Pancreas (tissue), 10 donors: Measurements from ENCODE around the gene MPDU1. TPM values are rescaled to one million over a fixed set of nuclear protein-coding genes. Genes with fewer than 3 reads are reported as not detected.
"Not testable (repeated sequence)": the region's sequence is repeated elsewhere in the genome, so short reads cannot be mapped to it uniquely, and the experiment has no call there.

ENCODE experiments used
- ATAC-seq, 4 donors: fragments of 200-7000 bp; cut with Tn5 transposase; one replicate each; pipeline versions ENCODE4 v1.8.0 to v1.9.1; 2020; ENCODE audit warnings: mild to moderate bottlenecking in 4 of 4, moderate library complexity in 4 of 4
- DNase-seq, 6 donors: peaks; one replicate each; pipeline ENCODE4 v3.0.0-alpha.2; 2020
- FAIRE-seq: peaks from 2 replicates; lab custom pipeline; 2012; peaks lifted over from hg19 to GRCh38; lab: Jason Lieb, UNC
- H3K27ac ChIP-seq, 4 donors: fragments of 200-600 bp; sonication (generic); 1 replicate in 3 of 4; 2 replicates in 1 of 4; pipeline versions ENCODE4 v1.5.0 to v1.8.0; 2020
- H3K27me3 ChIP-seq, 4 donors: fragments of 200-600 bp; one replicate each; pipeline ENCODE4 v1.8.0; 2021
- H3K36me3 ChIP-seq, 3 donors: fragments of 200-600 bp; sonication (generic) in 1 of 3; one replicate each; pipeline versions ENCODE4 v1.5.0 to v1.8.0; 2020 to 2021
- H3K4me1 ChIP-seq, 3 donors: fragments of 200-600 bp; one replicate each; pipeline ENCODE4 v1.8.0; 2021
- H3K4me3 ChIP-seq, 4 donors: fragments of 200-600 bp; sonication (generic) in 2 of 4; one replicate each; pipeline versions ENCODE4 v1.5.0 to v1.8.0; 2020 to 2021
- H3K9me3 ChIP-seq, 4 donors: fragments of 200-600 bp; one replicate each; pipeline ENCODE4 v1.8.0; 2021
- WGBS, 2 donors: extraction: QIAGEN DNeasy Blood & Tissue Kit; methylation state at CpG; one replicate each; pipeline ENCODE4 v1.1.7; 2013; 5-methylcytosine and 5-hydroxymethylcytosine counted together
- intact Hi-C, 3 donors: fragments of 100-400 bp; cut with DNase I; formaldehyde crosslinking; loops; one replicate each; pipeline versions ENCODE4 v1.11.1 to v1.14.2; 2022
- polyA plus RNA-seq, 2 donors: library from polyadenylated mRNA; stranded (reverse); fragments of 200-250 nt; gene quantifications; one replicate each; pipeline ENCODE4 v1.2.3, GENCODE V29; 2013
- total RNA-seq, 6 donors: library from RNA; stranded (reverse); fragmentation: NEBNext Ultra II Directional in 4 of 6; extraction: Animal tissue kit (Norgen Biotek cat#: 25700) in 4 of 6; gene quantifications; one replicate each; pipeline versions ENCODE4 v1.2.1 to v1.2.4, GENCODE V29; 2021 to 2023
- TF ChIP-seq, protein P1 (sequence below), 4 donors: fragments of 200-600 bp; sonication (generic) in 3 of 4; IDR thresholded peaks; one replicate each; pipeline versions ENCODE4 v1.5.0 to v1.8.0; 2021; ENCODE audit warnings: antibody characterized with exemption in 4 of 4
- donor health status: healthy with polysubstance abuse.
- donor health status: DM: no; HTN: no; CAD: no; lungs with moderate emphysema.
- donor health status: DM: no; HTN: no; CAD: no.
- donor health status: control.
- donor health status: control.
- donor health status: Bipolar disorder and iron deficiency.
- donor health status: DM: yes; HTN: yes; CAD: no.
- donor health status: DM: no; HTN: no; CAD: no.
- donor health status: DM: no; HTN: no; CAD: no.
- donor health status: DM: yes; HTN: yes; CAD: no.

MPDU1 gene
- total and polyA plus RNA-seq, 8 donors = 12.3 to 48.2 (median 20.7) TPM

DNA sequence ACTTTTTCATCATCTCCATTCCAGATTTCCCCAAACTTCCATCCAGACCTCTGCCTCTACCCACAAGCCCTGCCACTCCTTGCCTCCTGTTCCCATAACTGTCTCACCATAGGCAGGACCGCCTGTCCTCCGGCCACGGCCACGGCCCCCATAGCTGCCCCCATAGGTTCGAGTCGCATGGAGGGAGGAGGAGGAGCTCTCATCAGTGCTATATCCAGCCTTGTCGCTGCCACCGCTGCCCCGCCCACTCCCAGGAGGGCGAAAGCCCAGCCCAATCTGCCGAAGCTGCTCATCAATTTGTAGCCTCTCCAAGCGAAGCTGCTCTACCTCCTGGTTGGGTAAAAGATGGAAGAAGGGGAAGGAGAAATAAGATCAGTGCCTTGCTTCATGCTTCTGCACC lies 9.6 kb downstream of the MPDU1 start:
- FAIRE-seq (no peak), DNase-seq (no peak), ATAC-seq (no peak)
- Histone ChIP-seq H3K4me1 (peaks cover 0 to 3% (median 0%) of the 10 kb centered on the region in 3 donors), H3K4me3 (no peak overlapping the region), H3K27me3 (no peaks in the 10 kb centered on the region), H3K9me3 (no peaks in the 10 kb centered on the region), H3K27ac (no peak overlapping the region), H3K36me3 (peaks cover 0 to 62% (median 21%) of the 10 kb centered on the region in 3 donors)
- TF ChIP-seq, protein P1, sequence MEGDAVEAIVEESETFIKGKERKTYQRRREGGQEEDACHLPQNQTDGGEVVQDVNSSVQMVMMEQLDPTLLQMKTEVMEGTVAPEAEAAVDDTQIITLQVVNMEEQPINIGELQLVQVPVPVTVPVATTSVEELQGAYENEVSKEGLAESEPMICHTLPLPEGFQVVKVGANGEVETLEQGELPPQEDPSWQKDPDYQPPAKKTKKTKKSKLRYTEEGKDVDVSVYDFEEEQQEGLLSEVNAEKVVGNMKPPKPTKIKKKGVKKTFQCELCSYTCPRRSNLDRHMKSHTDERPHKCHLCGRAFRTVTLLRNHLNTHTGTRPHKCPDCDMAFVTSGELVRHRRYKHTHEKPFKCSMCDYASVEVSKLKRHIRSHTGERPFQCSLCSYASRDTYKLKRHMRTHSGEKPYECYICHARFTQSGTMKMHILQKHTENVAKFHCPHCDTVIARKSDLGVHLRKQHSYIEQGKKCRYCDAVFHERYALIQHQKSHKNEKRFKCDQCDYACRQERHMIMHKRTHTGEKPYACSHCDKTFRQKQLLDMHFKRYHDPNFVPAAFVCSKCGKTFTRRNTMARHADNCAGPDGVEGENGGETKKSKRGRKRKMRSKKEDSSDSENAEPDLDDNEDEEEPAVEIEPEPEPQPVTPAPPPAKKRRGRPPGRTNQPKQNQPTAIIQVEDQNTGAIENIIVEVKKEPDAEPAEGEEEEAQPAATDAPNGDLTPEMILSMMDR (IDR thresholded peaks at IDR 0.05) = no peak
- intact Hi-C loops = no loop called here
- 85 to 91% methylated on average over 12 of the region's 12 CpGs for WGBS, 2 donors

DNA sequence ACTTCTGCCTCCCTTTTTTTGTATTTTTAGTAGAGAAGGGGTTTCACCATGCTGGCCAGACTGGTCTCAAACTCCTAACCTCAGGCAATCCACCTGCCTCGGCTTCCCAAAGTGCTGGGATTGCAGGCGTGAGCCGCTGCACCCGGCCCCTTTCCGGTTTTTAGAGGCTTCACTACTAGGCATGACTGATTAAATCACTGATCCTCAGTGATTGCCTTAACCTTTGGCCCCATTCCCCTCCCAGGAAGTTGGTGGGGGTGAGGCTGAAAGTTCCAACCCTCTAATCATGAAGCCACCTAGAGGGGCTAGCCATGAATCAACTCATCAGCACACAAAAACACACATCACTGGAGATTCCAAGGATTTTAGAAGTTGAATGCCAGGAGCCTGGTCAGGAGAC lies 13.9 kb downstream of the MPDU1 start:
- H3K27ac ChIP-seq, H3K4me1 ChIP-seq, ATAC-seq, DNase-seq, H3K4me3 ChIP-seq, H3K27me3 ChIP-seq, H3K9me3 ChIP-seq, intact Hi-C loops: not testable (repeated sequence)
- peaks cover 0 to 89% (median 51%) of the 10 kb centered on the region in 3 donors for H3K36me3 ChIP-seq
- WGBS, 2 donors = 76% methylated on average over 5 of the region's 5 CpGs
- peak; percentile 56 for FAIRE-seq

DNA sequence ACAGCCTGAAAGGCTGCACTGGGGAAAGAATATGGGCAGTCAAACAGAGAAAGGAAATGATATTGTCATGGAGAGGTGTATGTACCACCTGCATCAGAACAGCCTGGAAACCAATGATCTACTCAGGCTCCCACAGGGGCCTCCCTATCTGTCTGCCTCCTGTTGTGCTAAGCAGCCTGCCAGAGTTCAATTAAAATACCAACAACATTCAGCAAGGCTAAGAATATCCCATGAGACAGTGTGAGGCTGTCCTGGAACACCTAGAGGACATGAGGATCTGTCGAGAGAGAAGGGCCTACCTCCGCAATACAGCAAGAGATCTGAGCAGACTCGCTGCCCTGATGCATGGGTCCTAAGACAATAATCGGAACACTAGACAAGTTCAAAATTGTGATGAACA lies 22.6 kb downstream of the MPDU1 start:
- 96 to 97% methylated on average over 4 of the region's 4 CpGs for WGBS, 2 donors
- peaks cover 0 to under 1% (median 0%) of the 10 kb centered on the region in 3 donors for H3K4me1 ChIP-seq
- H3K36me3 ChIP-seq = peaks cover 0 to 28% (median 16%) of the 10 kb centered on the region in 3 donors
- H3K27me3 ChIP-seq = no peaks in the 10 kb centered on the region
- no peak for ATAC-seq
- TF ChIP-seq, protein P1 (IDR thresholded peaks at IDR 0.05) = no peak
- no peak overlapping the region for H3K27ac ChIP-seq
- no peak for DNase-seq
- no peaks in the 10 kb centered on the region for H3K9me3 ChIP-seq
- no peak overlapping the region for H3K4me3 ChIP-seq
- intact Hi-C loops = no loop called here
- FAIRE-seq = no peak

DNA sequence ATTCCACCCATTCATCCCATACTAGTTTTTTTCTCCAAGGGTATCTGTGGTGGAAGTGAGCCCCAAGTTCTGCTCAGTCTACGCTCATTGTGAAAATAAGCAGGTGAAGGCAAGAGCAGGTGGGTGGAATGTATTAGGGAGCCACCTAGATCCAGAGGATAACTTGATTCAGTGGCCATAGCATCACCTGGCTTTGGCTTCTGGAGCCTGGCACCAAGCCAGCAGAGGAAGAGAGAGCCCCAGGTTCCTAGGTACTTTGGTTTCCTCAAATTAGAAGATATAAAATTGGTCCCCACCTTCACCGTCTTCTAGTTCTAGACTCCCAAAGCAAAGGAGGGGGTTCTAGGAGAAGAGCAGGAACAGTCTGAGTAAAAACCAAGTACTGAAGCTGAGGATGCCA lies 27.0 kb downstream of the MPDU1 start:
- H3K9me3 ChIP-seq = no peaks in the 10 kb centered on the region
- no peaks in the 10 kb centered on the region for H3K27me3 ChIP-seq
- no peak overlapping the region for H3K4me3 ChIP-seq
- no peak for FAIRE-seq
- H3K36me3 ChIP-seq = no peaks in the 10 kb centered on the region
- intact Hi-C loops = no loop called here
- WGBS, 2 donors = 96 to 99% methylated on average over 2 of the region's 2 CpGs
- DNase-seq = peak in 1 of 6 donors; percentile 15
- TF ChIP-seq, protein P1 (IDR thresholded peaks at IDR 0.05) = no peak
- H3K4me1 ChIP-seq = peaks cover 10 to 23% (median 19%) of the 10 kb centered on the region in 3 donors
- ATAC-seq = no peak
- H3K27ac ChIP-seq = no peak overlapping the region

DNA sequence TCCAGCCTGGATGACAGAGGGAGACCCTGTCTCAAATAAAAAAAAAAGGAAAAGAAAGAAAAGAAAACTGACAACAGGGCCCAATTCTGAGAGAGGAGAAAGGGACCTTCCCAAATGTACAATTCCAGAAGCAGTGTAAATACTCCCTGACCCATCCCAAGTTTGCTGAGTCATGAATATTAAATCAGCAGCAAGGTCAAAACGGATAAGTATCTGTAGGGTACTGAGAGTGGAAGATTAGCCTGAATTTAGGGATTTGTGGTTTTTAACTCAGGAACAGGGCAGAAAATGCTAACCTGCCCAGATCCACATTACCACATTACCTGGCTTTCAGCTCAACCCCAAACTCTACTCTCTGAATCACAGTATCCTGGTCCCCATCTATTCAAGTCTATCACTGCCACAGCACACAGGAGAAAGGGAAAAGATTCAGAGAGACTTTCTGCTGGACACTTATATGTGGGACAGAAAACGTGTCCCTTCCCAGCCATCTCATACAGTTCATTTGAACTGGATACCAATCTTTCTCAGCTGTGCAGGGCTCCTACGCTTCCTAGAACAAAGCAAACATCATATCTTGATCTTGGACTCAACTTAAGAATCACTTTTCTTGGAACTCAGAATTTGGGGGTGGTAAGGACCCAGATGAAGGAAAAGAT lies 28.1 kb downstream of the MPDU1 start:
- intact Hi-C loops = no loop called here
- FAIRE-seq (no peak), DNase-seq (no peak), ATAC-seq (no peak)
- no peaks in the 10 kb centered on the region for H3K36me3 ChIP-seq
- no peak overlapping the region for H3K27ac ChIP-seq
- no peaks in the 10 kb centered on the region for H3K27me3 ChIP-seq
- H3K4me1 ChIP-seq = peaks cover 10 to 23% (median 19%) of the 10 kb centered on the region in 3 donors
- no peak overlapping the region for H3K4me3 ChIP-seq
- no peaks in the 10 kb centered on the region for H3K9me3 ChIP-seq
- 28 to 32% methylated on average over 3 of the region's 3 CpGs for WGBS, 2 donors
- TF ChIP-seq, protein P1 (IDR thresholded peaks at IDR 0.05) = no peak
